B cell (primary cell): ENCODE results near the gene WFS1. TPM values are rescaled to one million over a fixed set of nuclear protein-coding genes. Genes with fewer than 3 reads are reported as not detected.

Experiments
- ATAC-seq: fragments of 200-7000 bp; cut with Tn5 transposase; one replicate; pipeline ENCODE4 v1.10.0; 2021; ENCODE audit warnings: low read depth, mild to moderate bottlenecking, moderate number of reproducible peaks, moderate library complexity
- CTCF ChIA-PET: fragments of 350-600 bp; sonication (Branson Sonifier 250); formaldehyde crosslinking; loops from one replicate; lab custom pipeline; 2021; ENCODE audit warnings: antibody characterized with exemption, inconsistent platforms; lab: Charles Lee
- POLR2A ChIA-PET: fragments of 350-600 bp; sonication (Branson Sonifier 250); formaldehyde crosslinking; loops from one replicate; lab custom pipeline; 2021; ENCODE audit warnings: antibody characterized with exemption; lab: Charles Lee
- DNase-seq: peaks from one replicate; pipeline ENCODE4 v3.0.0; 2013
- H2AFZ ChIP-seq: 2 replicates; pipeline ENCODE4 v1.6.1; 2012; ENCODE audit warnings: mild to moderate bottlenecking, low read depth, low read length; ENCODE audit not compliant: insufficient read depth, poor library complexity, severe bottlenecking
- H3K27ac ChIP-seq, 2 donors: 1 replicate in 1 of 2; 2 replicates in 1 of 2; pipeline ENCODE4 v1.5.1; 2012 to 2013; ENCODE audit warnings: low read length in 2 of 2, mild to moderate bottlenecking in 2 of 2, moderate library complexity in 1 of 2
- H3K27me3 ChIP-seq, 4 experiments: fragments of 200-600 bp in 1 of 4; sonication (generic) in 1 of 4; replicated peaks in 1 of 4; 1 replicate in 2 of 4; 2 replicates in 2 of 4; pipeline versions ENCODE4 v1.6.1 to v1.7.0; 2013 to 2016; ENCODE audit warnings: low read length in 3 of 4, mild to moderate bottlenecking in 2 of 4, mixed read lengths in 1 of 4, moderate library complexity in 1 of 4; ENCODE audit not compliant: insufficient read depth in 4 of 4, control insufficient read depth in 3 of 4; ENCODE audit errors: control extremely low read depth in 1 of 4
- H3K36me3 ChIP-seq, 2 experiments: replicated peaks in 1 of 2; 1 replicate in 1 of 2; 2 replicates in 1 of 2; pipeline versions ENCODE4 v1.6.1 to v1.7.1; 2013; ENCODE audit warnings: low read length in 1 of 2; ENCODE audit not compliant: insufficient read depth in 2 of 2, control insufficient read depth in 1 of 2; ENCODE audit errors: control extremely low read depth in 1 of 2, extremely low read depth in 1 of 2
- H3K4me1 ChIP-seq, 2 donors: fragments of 200-600 bp in 1 of 2; sonication (generic) in 1 of 2; 1 replicate in 1 of 2; 2 replicates in 1 of 2; pipeline versions ENCODE4 v1.5.1 to v1.6.1; 2013 to 2017; ENCODE audit warnings: low read length in 2 of 2; ENCODE audit not compliant: control insufficient read depth in 2 of 2, insufficient read depth in 2 of 2
- H3K4me2 ChIP-seq: replicated peaks from 2 replicates; pipeline ENCODE3; 2012; ENCODE audit warnings: mild to moderate bottlenecking, low read depth, low read length; ENCODE audit not compliant: poor library complexity, severe bottlenecking
- H3K4me3 ChIP-seq, 5 experiments: fragments of 200-600 bp in 1 of 5; sonication (generic) in 1 of 5; 1 replicate in 3 of 5; 2 replicates in 2 of 5; pipeline versions ENCODE4 v1.5.1 to v1.7.0; 2011 to 2016; ENCODE audit warnings: low read length in 4 of 5, mild to moderate bottlenecking in 4 of 5, low read depth in 2 of 5, control low read depth in 1 of 5, moderate library complexity in 1 of 5; ENCODE audit not compliant: insufficient read depth in 1 of 5; ENCODE audit errors: control extremely low read depth in 1 of 5, extremely low read depth in 1 of 5
- H3K79me2 ChIP-seq: fragments of 200-600 bp; sonication (generic); one replicate; pipeline ENCODE4 v1.6.0; 2016; ENCODE audit warnings: low read length; ENCODE audit not compliant: control insufficient read depth, insufficient read depth
- H3K9ac ChIP-seq: fragments of 200-600 bp; sonication (generic); 2 replicates; pipeline ENCODE4 v1.6.1; 2017; ENCODE audit warnings: mild to moderate bottlenecking, low read length, moderate library complexity
- H3K9me3 ChIP-seq, 3 donors: one replicate each; pipeline versions ENCODE4 v1.6.1 to v1.7.1; 2013; ENCODE audit warnings: low read length in 2 of 3; ENCODE audit not compliant: control insufficient read depth in 2 of 3, insufficient read depth in 1 of 3; ENCODE audit errors: control extremely low read depth in 1 of 3
- H4K20me1 ChIP-seq: 2 replicates; pipeline ENCODE4 v1.6.0; 2012; ENCODE audit warnings: mild to moderate bottlenecking, low read length; ENCODE audit not compliant: insufficient read depth, control insufficient read depth, poor library complexity, severe bottlenecking
- H3K27ac Mint-ChIP-seq: one replicate; pipeline ENCODE4 v1.8.0; 2021; ENCODE audit warnings: mixed read lengths
- H3K27me3 Mint-ChIP-seq: one replicate; pipeline ENCODE4 v1.8.0; 2021; ENCODE audit warnings: mixed read lengths
- H3K4me1 Mint-ChIP-seq: one replicate; pipeline ENCODE4 v1.8.0; 2021; ENCODE audit warnings: mixed read lengths
- H3K4me3 Mint-ChIP-seq: one replicate; pipeline ENCODE4 v1.8.0; 2021; ENCODE audit warnings: mixed read lengths
- H3K9me3 Mint-ChIP-seq: one replicate; pipeline ENCODE4 v1.8.0; 2022; ENCODE audit warnings: mixed read lengths; ENCODE audit not compliant: insufficient read depth
- EZH2 ChIP-seq: IDR thresholded peaks from 2 replicates; pipeline ENCODE4 v1.6.1; 2012; ENCODE audit warnings: borderline replicate concordance, low read depth, mild to moderate bottlenecking, moderate library complexity, low read length; ENCODE audit not compliant: insufficient read depth, poor library complexity, severe bottlenecking
- WGBS: methylation state at CpG from one replicate; pipeline ENCODE4 v1.1.5; 2013; ENCODE audit warnings: missing lambda C conversion rate; ENCODE audit not compliant: insufficient coverage; 5-methylcytosine and 5-hydroxymethylcytosine counted together
- intact Hi-C: fragments of 100-400 bp; cut with micrococcal nuclease; formaldehyde crosslinking; loops from one replicate; pipeline ENCODE4 v1.10.0; 2022
- polyA plus RNA-seq: library from polyadenylated mRNA; depleted of rRNA; stranded (reverse); fragments of >200 nt; gene quantifications from 2 replicates; pipeline ENCODE4 v1.2.3, GENCODE V29; 2012
- total RNA-seq, 2 donors: library from RNA; stranded (reverse); fragments of 120-200 nt in 1 of 2; gene quantifications; 1 replicate in 1 of 2; 2 replicates in 1 of 2; pipeline versions ENCODE4 v1.2.3 to v1.2.4, GENCODE V29; 2013 to 2022
- TF ChIP-seq, protein P1 (sequence below): fragments of 200-600 bp; IDR thresholded peaks from one replicate; pipeline ENCODE4 v1.8.0; 2022; ENCODE audit warnings: antibody characterized with exemption, mild to moderate bottlenecking

WFS1 gene
- total and polyA plus RNA-seq, 2 donors (not counting 1 experiment from before 2014, with no cell fraction given) = 5.8 to 6.7 TPM

DNA sequence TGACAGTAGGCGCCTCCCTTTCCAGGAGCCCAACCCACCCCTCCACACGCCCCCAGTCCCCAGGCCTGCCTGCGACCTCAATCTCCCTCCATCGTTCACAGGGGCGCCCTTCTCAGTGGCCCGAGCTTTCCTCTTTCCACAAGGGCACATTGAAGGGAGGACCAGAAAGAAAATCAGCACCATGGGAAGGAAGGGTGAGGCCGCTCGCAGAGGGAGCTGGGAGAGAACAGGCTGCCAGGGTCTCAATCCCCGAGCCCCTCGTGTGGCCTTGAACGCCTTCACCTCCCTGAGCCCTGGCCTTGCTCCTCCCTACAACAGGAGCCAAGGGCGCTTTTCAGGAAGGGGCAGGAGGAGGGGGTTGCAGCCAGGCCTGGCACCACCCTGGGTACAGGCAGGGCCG, 66.5 kb downstream of the WFS1 start:
- POLR2A ChIA-PET = no interaction called here
- no peak overlapping the region for H3K4me2 ChIP-seq
- TF ChIP-seq, protein P1, sequence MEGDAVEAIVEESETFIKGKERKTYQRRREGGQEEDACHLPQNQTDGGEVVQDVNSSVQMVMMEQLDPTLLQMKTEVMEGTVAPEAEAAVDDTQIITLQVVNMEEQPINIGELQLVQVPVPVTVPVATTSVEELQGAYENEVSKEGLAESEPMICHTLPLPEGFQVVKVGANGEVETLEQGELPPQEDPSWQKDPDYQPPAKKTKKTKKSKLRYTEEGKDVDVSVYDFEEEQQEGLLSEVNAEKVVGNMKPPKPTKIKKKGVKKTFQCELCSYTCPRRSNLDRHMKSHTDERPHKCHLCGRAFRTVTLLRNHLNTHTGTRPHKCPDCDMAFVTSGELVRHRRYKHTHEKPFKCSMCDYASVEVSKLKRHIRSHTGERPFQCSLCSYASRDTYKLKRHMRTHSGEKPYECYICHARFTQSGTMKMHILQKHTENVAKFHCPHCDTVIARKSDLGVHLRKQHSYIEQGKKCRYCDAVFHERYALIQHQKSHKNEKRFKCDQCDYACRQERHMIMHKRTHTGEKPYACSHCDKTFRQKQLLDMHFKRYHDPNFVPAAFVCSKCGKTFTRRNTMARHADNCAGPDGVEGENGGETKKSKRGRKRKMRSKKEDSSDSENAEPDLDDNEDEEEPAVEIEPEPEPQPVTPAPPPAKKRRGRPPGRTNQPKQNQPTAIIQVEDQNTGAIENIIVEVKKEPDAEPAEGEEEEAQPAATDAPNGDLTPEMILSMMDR = no peak
- no peak for TF ChIP-seq EZH2
- peaks cover 0 to 61% (median 6%) of the 10 kb centered on the region in 4 experiments for H3K27me3 ChIP-seq
- no peak for DNase-seq
- no peak overlapping the region for H2AFZ ChIP-seq
- no peak overlapping the region for H3K9ac ChIP-seq
- H3K9me3 Mint-ChIP-seq = no peaks in the 10 kb centered on the region
- no peak overlapping the region for H3K4me3 Mint-ChIP-seq
- no peak overlapping the region for H3K27ac ChIP-seq
- CTCF ChIA-PET = no interaction called here
- H3K27me3 Mint-ChIP-seq = peaks cover 59% of the 10 kb centered on the region
- no peak overlapping the region for H3K27ac Mint-ChIP-seq
- ATAC-seq = no peak
- H4K20me1 ChIP-seq = no peaks in the 10 kb centered on the region
- WGBS = 79% methylated on average over 3 of the region's 13 CpGs
- intact Hi-C loops = no loop called here
- H3K4me1 Mint-ChIP-seq = peaks cover 16% of the 10 kb centered on the region
- H3K4me3 ChIP-seq = no peak overlapping the region
- H3K9me3 ChIP-seq = peaks cover 0 to 34% (median 4%) of the 10 kb centered on the region in 3 donors
- H3K36me3 ChIP-seq = no peaks in the 10 kb centered on the region
- H3K4me1 ChIP-seq = peaks cover 12 to 13% of the 10 kb centered on the region in 2 donors
- no peaks in the 10 kb centered on the region for H3K79me2 ChIP-seq

DNA sequence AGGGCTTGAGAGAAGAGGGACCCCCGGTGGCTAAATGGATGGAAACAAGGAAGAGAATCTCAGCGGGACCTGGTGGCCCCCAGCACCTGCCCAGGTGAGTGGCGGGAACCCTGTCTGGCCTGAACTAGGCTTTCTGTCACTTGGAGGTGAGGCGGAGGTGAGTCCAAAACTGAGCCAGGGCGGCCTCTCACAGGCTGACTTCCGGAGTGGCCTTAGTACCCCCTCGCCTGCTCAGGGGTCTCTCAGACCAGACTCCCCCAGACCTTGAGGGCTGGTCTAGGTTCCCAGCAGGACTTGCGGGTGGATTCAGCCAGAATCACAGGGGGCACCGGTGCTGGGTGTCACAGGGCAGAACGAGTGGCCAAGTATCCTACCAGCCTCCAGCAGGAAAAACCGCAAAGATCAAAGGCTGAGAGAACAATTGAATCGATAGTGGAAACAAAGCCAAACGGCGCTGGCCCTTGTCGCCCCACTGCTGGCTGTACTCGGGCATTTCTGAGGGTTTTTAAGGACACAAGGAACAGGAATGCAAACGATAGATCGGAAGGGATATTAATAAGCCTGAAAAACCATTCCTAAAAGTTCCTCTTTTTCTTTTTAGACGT, 67.8 kb downstream of the WFS1 start:
- H3K4me1 Mint-ChIP-seq = peaks cover 16% of the 10 kb centered on the region
- H3K9me3 Mint-ChIP-seq = no peaks in the 10 kb centered on the region
- ChIA-PET CTCF (interaction anchor here (1.0 kb wide), 1 partner anchor 10 kb away, joined by 3 read pairs; no protein-coding TSS in a partner anchor), POLR2A (no interaction called here)
- Histone ChIP-seq H3K9ac (no peak overlapping the region), H3K4me3 (no peak overlapping the region), H4K20me1 (no peaks in the 10 kb centered on the region), H3K4me1 (peaks cover 12 to 13% of the 10 kb centered on the region in 2 donors), H3K27me3 (peaks cover 0 to 54% (median 6%) of the 10 kb centered on the region in 4 experiments), H3K4me2 (peak overlapping the region; percentile 40), H3K27ac (no peak overlapping the region), H2AFZ (no peak overlapping the region), H3K9me3 (peaks cover 0 to 21% (median 4%) of the 10 kb centered on the region in 3 donors), H3K79me2 (no peaks in the 10 kb centered on the region), H3K36me3 (no peaks in the 10 kb centered on the region)
- DNase-seq (no peak), ATAC-seq (no peak)
- no peak overlapping the region for H3K27ac Mint-ChIP-seq
- intact Hi-C loops = no loop called here
- WGBS = 26% methylated on average over 16 of the region's 19 CpGs
- TF ChIP-seq, protein P1 = no peak
- no peak for TF ChIP-seq EZH2
- H3K27me3 Mint-ChIP-seq = peaks cover 63% of the 10 kb centered on the region
- H3K4me3 Mint-ChIP-seq = peak overlapping the region; percentile 30
